Neuron (in vitro differentiated cells): ENCODE data around the gene ATG12.
"Not testable (repeated sequence)": the region's sequence is repeated elsewhere in the genome, so short reads cannot be mapped to it uniquely, and the experiment has no call there.

Source experiments
- H2AFZ ChIP-seq: one replicate; pipeline ENCODE4 v1.6.1; 2013; ENCODE audit warnings: low read depth, mild to moderate bottlenecking, inconsistent platforms, low read length, moderate library complexity
- H3K27me3 ChIP-seq: one replicate; pipeline ENCODE4 v1.6.1; 2013; ENCODE audit warnings: low read length; ENCODE audit not compliant: insufficient read depth
- H3K36me3 ChIP-seq: one replicate; pipeline ENCODE4 v1.6.1; 2013; ENCODE audit warnings: low read length; ENCODE audit not compliant: insufficient read depth
- H3K4me1 ChIP-seq: one replicate; pipeline ENCODE4 v1.6.1; 2013; ENCODE audit warnings: low read length; ENCODE audit not compliant: insufficient read depth
- H3K4me3 ChIP-seq: 2 replicates; pipeline ENCODE4 v1.5.1; 2013; ENCODE audit warnings: mild to moderate bottlenecking, low read length, moderate library complexity
- H3K9me3 ChIP-seq: one replicate; pipeline ENCODE4 v1.6.1; 2013; ENCODE audit warnings: low read length

The ATG12 gene

DNA sequence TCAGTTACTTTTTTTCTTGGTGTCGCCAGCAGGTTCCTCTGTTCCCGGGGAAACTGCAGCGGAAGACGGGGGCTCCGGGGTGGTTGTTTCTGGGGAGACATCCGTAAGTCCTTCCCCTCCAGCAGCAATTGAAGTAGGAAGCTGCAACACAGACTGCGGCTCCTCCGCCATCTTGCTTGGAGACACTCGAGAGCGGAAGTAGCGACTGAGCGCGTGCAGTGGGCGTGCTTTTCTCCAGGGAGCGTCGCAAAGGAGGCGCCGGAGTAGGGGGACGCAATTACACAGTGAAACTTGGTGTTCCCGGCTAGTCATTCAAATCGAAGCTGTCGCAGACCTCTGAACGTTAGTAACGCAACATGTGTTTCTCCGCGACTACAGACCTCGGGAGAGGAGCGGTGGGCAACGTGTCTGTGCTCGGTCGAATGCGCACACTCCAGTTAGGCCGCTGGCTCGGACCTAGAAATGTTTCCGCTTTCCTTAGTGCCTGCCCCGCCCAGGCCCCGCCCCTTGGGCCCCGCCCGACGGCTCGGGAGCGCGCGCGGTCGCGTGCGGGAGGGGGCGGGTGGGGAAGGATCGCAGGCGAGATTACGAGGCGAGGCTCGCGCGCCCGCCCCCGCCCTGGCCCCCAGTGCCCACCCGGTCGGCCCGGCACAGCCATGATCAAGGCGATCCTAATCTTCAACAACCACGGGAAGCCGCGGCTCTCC is at the start of gene ATG12, which contains the start of gene AP3S1:
TSS of gene ATG12 (minus strand) at position 184 of the 707 bp plus-strand sequence. CDS start at position 171, 13 bp downstream.
TSS of gene AP3S1 (plus strand) at position 554 of the 707 bp plus-strand sequence. CDS start at position 657, 103 bp downstream.
- Histone ChIP-seq H3K27me3 (no peaks in the 10 kb centered on the region), H3K4me1 (peaks cover 33% of the 10 kb centered on the region), H3K36me3 (peaks cover 14% of the 10 kb centered on the region), H3K4me3 (peak within 1 kb of the TSS; percentile 89), H2AFZ (peak within 1 kb of the TSS; percentile 79), H3K9me3 (no peaks in the 10 kb centered on the region)

DNA sequence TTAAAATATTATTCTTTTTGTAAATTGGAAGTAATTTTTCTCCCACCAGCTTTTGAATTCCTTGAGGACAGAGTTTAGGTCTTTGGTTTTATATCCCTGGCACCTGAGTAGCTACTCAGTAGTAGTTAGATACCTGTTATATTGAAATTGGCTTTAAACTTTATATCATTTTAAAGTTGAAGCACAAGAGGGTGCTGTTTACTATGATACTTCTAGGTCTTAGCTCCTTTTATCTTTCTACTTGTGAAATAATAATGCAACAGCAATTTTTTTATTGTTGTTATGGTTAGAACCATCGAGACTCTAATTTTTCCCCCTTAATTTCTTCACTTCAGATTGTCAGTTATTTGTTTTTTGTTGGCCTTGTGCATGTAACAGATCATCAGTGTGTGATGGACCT is 46.7 kb upstream of the ATG12 start:
- Histone ChIP-seq H3K27me3 (no peaks in the 10 kb centered on the region), H3K36me3 (peaks cover under 1% of the 10 kb centered on the region), H3K4me1 (no peaks in the 10 kb centered on the region), H2AFZ (no peak overlapping the region), H3K9me3 (no peaks in the 10 kb centered on the region), H3K4me3 (no peak overlapping the region)

DNA sequence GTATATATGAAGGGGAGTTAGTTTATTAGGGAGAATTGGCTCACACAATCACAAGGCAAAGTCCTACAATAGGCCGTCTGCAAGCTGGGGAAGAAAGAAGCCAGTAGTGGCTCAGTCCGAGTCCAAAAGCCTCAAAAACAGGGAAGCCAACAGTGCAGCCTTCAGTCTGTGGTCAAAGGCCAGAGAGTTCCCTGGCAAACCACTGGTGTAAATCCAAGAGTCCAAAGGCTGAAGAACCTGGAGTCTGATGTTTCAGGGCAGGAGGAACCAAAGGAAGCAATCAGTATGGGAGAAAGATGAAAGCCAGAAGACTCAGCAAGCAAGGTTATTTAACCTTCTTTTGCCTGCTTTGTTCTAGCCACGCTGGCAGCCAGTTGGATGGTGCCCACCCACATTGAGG is 43.8 kb upstream of the ATG12 start:
- H2AFZ ChIP-seq, H3K27me3 ChIP-seq, H3K4me1 ChIP-seq, H3K36me3 ChIP-seq, H3K4me3 ChIP-seq, H3K9me3 ChIP-seq: not testable (repeated sequence)

DNA sequence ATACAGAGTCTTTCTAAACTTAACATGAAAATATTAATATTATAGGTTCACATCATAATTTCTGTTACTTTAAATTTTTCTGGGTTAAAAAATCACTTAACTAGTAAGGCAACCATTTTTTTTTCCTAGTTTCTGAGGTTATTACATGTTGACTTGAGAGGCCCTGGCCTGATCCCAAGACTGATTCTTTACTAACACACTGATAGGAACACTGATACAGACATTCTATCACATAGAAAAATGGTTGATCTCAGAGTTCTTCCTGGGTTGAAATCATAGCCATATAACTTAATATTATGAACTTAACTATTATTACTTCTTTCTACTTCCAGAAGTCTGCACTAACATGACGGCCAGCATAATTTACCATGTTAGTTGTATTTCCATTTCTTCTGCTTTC is 43.3 kb upstream of the ATG12 start:
- Histone ChIP-seq H3K9me3 (no peaks in the 10 kb centered on the region), H3K36me3 (peaks cover 5% of the 10 kb centered on the region), H3K4me1 (no peaks in the 10 kb centered on the region), H2AFZ (no peak overlapping the region), H3K27me3 (no peaks in the 10 kb centered on the region), H3K4me3 (no peak overlapping the region)

DNA sequence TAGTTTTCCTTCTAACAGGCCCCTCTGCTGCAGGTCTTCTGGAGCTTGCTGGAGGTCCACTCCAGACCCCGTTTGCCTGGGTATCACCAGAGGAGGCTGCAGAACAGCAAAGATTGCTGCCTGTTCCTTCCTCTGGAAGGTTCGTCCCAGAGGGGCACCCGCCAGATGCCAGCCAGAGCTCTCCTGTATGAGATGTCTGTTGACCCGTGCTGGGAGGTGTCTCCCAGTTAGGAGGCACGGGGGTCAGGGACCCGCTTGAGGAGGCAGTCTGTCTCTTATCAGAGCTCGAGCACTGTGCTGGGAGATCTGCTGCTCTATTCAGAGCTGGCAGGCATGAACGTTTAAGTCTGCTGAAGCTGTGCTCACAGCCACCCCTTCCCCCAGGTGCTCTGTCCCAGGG is 41.1 kb upstream of the ATG12 start:
- not testable (repeated sequence) for H3K9me3 ChIP-seq, H3K4me1 ChIP-seq, H3K4me3 ChIP-seq, H2AFZ ChIP-seq, H3K27me3 ChIP-seq, H3K36me3 ChIP-seq

DNA sequence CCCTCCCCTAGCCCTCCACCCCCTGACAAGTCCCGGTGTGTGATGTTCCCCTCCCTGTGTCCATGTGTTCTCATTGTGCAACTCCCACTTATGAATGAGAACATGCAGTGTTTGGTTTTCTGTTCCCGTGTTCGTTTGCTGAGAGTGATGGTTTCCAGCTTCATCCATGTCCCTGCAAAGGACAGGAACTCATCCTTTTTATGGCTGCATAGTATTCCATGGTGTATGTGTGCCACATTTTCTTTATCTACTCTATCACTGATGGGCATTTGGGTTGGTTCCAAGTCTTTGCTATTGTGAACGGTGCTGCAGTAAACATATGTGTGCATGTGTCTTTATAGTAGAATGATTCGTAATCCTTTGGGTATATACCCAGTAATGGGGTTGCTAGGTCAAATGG is 36.0 kb upstream of the ATG12 start:
- not testable (repeated sequence) for H3K36me3 ChIP-seq, H3K4me1 ChIP-seq, H3K4me3 ChIP-seq, H3K27me3 ChIP-seq, H2AFZ ChIP-seq, H3K9me3 ChIP-seq

DNA sequence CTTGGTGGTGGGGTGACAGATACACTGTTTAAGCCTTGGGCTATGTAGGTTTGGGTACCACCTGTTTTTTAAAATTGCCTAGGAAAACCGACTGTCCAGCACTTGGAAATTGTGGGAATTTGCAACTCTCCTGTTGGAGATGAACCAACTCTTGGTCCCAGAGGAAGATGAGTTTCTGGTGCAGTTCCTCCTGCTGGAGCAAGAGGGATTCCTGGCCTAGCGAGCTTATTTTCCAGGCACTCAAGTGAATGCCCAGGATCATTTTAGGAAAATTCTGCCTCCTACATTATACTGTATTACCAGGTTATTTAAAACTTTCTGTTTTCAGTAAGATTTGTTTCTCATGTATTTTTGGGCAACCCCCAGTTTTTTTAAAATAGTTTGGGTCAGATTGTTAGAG is 34.1 kb upstream of the ATG12 start:
- H3K4me3 ChIP-seq: no peak overlapping the region

DNA sequence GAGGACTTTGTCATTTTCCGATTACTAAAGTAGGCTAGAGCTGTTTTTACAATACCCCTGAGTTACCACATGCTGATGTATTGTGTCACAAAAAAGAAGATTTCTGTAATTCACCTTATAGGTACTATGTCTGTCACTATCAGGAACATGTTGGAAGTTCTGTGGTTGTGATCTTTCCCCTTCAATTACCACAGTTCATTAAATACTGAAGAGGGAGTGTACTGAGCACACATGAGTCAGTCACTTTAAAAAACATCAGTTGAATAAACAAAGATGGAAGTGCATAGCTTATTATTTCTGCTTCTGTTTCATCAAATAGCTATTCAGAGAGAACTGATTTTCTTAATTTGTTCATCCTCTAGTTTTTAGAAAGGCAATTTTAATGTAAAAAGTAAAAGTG is 32.0 kb upstream of the ATG12 start:
- no peak overlapping the region for H2AFZ ChIP-seq
- H3K27me3 ChIP-seq: no peaks in the 10 kb centered on the region
- H3K9me3 ChIP-seq: no peaks in the 10 kb centered on the region
- peaks cover 32% of the 10 kb centered on the region for H3K36me3 ChIP-seq
- H3K4me1 ChIP-seq: no peaks in the 10 kb centered on the region
- no peak overlapping the region for H3K4me3 ChIP-seq

More for the DNA sequence above, 34.1 kb upstream of the ATG12 start:
- Histone ChIP-seq H3K9me3 (no peaks in the 10 kb centered on the region), H3K4me1 (no peaks in the 10 kb centered on the region), H2AFZ (no peak overlapping the region), H3K27me3 (no peaks in the 10 kb centered on the region), H3K36me3 (peaks cover 22% of the 10 kb centered on the region)

DNA sequence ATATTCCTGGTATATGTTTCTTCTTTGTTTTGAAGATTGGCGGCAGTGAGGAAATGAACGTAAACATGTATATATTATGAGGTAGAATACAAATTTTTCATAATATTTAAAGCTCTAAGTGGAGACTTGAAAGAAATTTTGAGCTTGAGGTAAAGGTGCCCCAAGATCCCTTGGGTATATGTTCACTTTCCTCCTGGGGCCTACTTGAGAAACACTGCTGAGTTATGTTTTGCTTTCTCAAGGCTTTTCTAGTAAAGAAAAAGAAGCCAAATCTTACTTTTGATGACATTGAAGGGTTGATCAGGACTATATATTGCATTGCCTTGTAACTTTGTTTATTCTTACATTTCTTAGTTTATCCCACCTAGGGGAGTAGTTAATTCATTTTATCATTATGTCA is 31.1 kb upstream of the ATG12 start:
- H3K9me3 ChIP-seq: no peaks in the 10 kb centered on the region
- peaks cover 33% of the 10 kb centered on the region for H3K36me3 ChIP-seq
- no peaks in the 10 kb centered on the region for H3K27me3 ChIP-seq
- no peak overlapping the region for H3K4me3 ChIP-seq
- H3K4me1 ChIP-seq: no peaks in the 10 kb centered on the region
- no peak overlapping the region for H2AFZ ChIP-seq

DNA sequence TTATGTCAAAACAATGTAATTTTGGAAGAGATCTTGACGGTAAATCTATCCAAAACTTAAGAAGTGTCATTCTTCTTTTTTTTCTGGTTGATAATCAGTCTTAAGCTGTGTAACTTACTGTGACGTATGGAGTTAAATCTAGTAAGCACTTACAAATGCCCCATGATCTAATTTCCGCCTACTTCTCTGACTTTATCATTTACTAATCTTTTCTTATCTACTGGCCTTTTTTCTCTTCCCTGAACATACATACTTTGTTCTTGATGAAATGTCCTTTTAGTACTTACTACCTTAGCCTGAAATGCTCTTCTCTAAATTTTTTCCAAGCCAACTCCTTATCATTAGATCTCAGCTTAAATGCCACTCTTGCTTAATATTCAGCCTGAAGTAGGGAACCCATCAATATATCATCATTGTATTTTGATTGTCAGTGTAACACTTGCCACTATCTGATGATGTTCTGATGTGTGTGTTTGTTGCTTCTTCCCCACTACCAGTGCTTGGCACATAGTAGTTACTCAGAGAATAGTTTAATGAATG is 28.0 kb upstream of the ATG12 start:
- Histone ChIP-seq H3K4me1 (no peaks in the 10 kb centered on the region), H3K27me3 (no peaks in the 10 kb centered on the region), H3K36me3 (peaks cover 28% of the 10 kb centered on the region), H2AFZ (no peak overlapping the region), H3K9me3 (no peaks in the 10 kb centered on the region), H3K4me3 (no peak overlapping the region)

DNA sequence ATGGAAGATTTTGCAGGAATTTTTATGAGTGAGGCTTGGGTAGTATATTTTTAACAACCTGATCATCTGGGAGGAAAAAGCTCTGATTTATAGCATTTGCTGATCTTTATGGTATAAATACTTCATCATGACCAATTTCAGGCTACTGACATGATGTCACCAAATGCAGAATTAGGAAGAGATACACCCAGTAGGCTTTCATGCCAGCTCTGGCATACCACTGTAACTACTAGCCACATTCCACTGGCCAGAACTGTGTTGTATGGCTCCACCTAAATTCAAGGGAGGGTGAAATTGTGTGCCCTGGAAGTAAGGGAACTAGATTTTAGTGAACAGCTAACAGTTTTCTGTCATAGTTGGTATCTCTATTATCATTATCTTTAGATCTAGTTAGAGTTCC is 18.0 kb upstream of the ATG12 start:
- Histone ChIP-seq H3K27me3 (no peaks in the 10 kb centered on the region), H3K36me3 (no peaks in the 10 kb centered on the region), H2AFZ (no peak overlapping the region), H3K4me3 (no peak overlapping the region), H3K4me1 (peaks cover 2% of the 10 kb centered on the region), H3K9me3 (peaks cover 4% of the 10 kb centered on the region)

DNA sequence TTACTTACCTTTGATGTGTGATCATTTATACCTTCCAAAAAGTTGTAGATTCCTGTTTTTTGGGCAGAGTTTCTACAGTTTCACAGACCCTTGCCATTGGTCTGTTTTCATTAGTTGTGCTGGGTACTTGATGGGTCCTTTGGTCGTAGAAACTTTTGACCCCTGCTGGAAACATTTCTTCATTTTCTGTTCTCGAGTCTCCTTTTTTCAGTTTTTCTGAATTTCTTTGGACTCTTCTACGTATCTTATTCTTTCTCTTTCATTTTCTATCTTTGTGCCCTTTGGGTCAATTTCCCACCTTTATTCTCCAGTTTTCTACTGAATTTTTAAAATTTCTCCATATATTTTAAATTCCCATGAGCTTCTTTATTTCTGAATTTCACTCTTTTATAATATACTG is 17.0 kb upstream of the ATG12 start:
- Histone ChIP-seq H2AFZ (no peak overlapping the region), H3K4me1 (peaks cover 2% of the 10 kb centered on the region), H3K4me3 (no peak overlapping the region), H3K9me3 (peaks cover 3% of the 10 kb centered on the region), H3K36me3 (no peaks in the 10 kb centered on the region), H3K27me3 (no peaks in the 10 kb centered on the region)

DNA sequence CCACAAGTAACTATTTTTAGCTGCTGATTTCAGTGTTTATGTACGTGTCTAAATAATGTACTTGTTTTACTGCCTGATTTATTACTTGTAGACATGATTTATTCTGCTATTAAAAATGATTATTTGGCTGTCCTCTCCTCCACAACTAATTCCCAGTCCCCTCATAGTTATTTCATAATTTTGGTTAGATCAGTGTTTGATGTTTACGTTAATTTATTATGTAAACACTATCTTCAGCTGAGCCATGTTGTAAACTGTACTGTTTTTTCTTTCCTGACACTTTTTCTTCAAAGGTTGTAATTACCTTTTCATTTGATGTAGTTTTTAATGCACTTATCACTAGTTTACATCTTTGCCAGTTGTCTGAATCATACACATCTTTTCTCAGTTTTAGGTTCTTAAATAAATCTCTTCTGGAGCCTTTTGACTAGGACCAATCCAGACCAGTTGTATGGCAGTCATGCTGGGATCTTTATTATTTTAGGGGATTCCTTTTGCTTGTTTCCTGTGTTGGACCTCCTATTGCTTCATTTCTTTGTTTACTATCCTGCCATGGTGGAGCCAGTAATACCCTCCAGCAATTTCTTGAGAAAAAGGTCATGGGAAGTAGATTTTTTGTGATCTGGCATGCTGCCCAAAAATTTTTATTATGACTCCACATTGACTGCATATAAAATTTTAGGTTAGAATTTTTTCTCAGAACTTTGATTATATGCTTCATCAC is 16.4 kb upstream of the ATG12 start:
- H2AFZ ChIP-seq: no peak overlapping the region
- H3K4me1 ChIP-seq: peaks cover 2% of the 10 kb centered on the region
- peaks cover 3% of the 10 kb centered on the region for H3K9me3 ChIP-seq
- no peak overlapping the region for H3K4me3 ChIP-seq
- H3K27me3 ChIP-seq: no peaks in the 10 kb centered on the region
- H3K36me3 ChIP-seq: no peaks in the 10 kb centered on the region
